ENCODE measurements around the gene GLI3. TPM values are rescaled to one million over a fixed set of nuclear protein-coding genes. Genes with fewer than 3 reads are reported as not detected.

The GLI3 gene
- total RNA-seq, 1 experiment from 2014 or later = 0.07 TPM

DNA sequence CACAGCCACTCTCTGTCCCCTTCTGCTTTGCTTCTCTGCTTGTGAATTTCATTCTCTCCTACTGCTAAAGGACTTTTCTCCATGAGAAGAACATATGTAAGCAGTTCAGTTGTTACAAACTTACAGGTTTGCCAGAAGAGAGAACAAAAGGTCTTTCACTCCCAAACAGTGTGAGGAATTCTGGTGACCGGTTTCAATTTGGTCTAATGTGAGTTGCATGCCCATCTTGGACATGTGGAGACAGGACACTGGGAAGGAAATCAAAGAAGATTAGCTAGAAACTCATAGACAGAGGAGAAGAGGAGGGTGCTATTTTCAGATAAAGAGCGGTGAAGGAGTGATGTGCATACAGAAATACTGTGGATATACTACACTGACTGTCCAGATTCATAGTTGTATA, 324.6 kb downstream of the GLI3 start:
- H2AFZ ChIP-seq (ENCODE audit: low read length) = no peak overlapping the region
- H3K9me2 ChIP-seq (replicated peaks; ENCODE audit: insufficient read depth, low read length) = no peaks in the 10 kb centered on the region
- no peak overlapping the region for H3K27ac ChIP-seq (ENCODE audit: low read length)
- DNase-seq = no peak
- H3K27me3 ChIP-seq (ENCODE audit: low read length) = no peaks in the 10 kb centered on the region
- no peaks in the 10 kb centered on the region for H3K36me3 ChIP-seq (ENCODE audit: insufficient read depth, low read length)
- H3K4me2 ChIP-seq (ENCODE audit: low read depth, low read length, poor library complexity, severe bottlenecking) = no peak overlapping the region
- no peaks in the 10 kb centered on the region for H3K9me3 ChIP-seq (ENCODE audit: low read length)
- no peaks in the 10 kb centered on the region for H3K79me2 ChIP-seq (ENCODE audit: low read length)
- H3K4me1 ChIP-seq (ENCODE audit: low read length) = peaks cover 17% of the 10 kb centered on the region
- H3K4me3 ChIP-seq (ENCODE audit: low read length) = no peak overlapping the region
- H3K9ac ChIP-seq (ENCODE audit: low read length) = no peak overlapping the region
- no peaks in the 10 kb centered on the region for H4K20me1 ChIP-seq (ENCODE audit: insufficient read depth, low read depth, low read length)

DNA sequence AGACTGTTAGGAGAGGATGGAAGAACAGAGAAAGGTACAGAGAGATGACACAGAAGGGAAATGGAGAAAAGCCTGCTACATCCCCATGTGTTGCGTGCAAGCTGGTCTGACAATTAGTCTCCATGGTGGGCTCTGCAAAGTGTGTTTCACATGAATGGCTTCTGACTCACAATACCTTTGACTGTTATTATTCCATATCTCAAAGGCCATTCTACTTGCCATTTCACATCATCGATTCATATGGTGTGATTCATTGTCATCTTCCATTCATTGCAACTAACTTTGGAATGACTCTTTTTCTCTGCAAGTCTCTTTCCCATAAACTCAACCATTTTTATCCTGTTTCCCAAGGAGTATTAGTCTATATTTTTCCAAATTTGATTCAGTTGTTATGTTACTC, 325.2 kb downstream of the GLI3 start:
- Histone ChIP-seq H3K9me2 (replicated peaks; ENCODE audit: insufficient read depth, low read length) (no peaks in the 10 kb centered on the region), H3K4me1 (ENCODE audit: low read length) (peaks cover 22% of the 10 kb centered on the region), H3K9ac (ENCODE audit: low read length) (no peak overlapping the region), H3K4me3 (ENCODE audit: low read length) (no peak overlapping the region), H3K4me2 (ENCODE audit: low read depth, low read length, poor library complexity, severe bottlenecking) (no peak overlapping the region), H3K9me3 (ENCODE audit: low read length) (no peaks in the 10 kb centered on the region), H4K20me1 (ENCODE audit: insufficient read depth, low read depth, low read length) (no peaks in the 10 kb centered on the region), H3K27ac (ENCODE audit: low read length) (no peak overlapping the region), H3K36me3 (ENCODE audit: insufficient read depth, low read length) (no peaks in the 10 kb centered on the region), H2AFZ (ENCODE audit: low read length) (no peak overlapping the region), H3K79me2 (ENCODE audit: low read length) (no peaks in the 10 kb centered on the region), H3K27me3 (ENCODE audit: low read length) (no peaks in the 10 kb centered on the region)
- DNase-seq = no peak

Small RNA genes within 50 kb of the gene (small RNA-seq; reads per million reads assigned to genes)
- gene HMGN2P30 = not detected
